SK-N-DZ (cell line): ENCODE data around the gene DNAJC5.

ENCODE experiments used
- DNase-seq: peaks from one replicate; pipeline ENCODE4 v3.0.0-alpha.2; 2015; ENCODE audit warnings: low spot score
- small RNA-seq, 2 experiments: library from RNA; depleted of rRNA; stranded (forward); fragments of <200 nt; gene quantifications; one replicate each; pipeline ENCODE3, GENCODE V24; 2014

Gene DNAJC5

GRCh38 chr20:63979557-63980316 lies 84.8 kb downstream of the DNAJC5 start, which contains the start of gene SAMD10:
TSS of gene SAMD10 (minus strand) at chr20:63979642. CDS start at chr20:63979467, 175 bp downstream.
- DNase-seq, result peak; percentile 75

- DNase-seq, result no peak
Measured at GRCh38 chr20:63980317-63980805, 85.4 kb downstream of the DNAJC5 start.

GRCh38 chr20:63980806-63981728 lies 86.1 kb downstream of the DNAJC5 start, which contains the start of gene PRPF6:
TSS of gene PRPF6 (plus strand) at chr20:63981132. CDS start at chr20:63981246, 114 bp downstream.
- DNase-seq, result peak; percentile 99

- DNase-seq, result no peak
Measured at GRCh38 chr20:63982937-63983336, 88.0 kb downstream of the DNAJC5 start.

Small RNA genes lying within 50 kb of the gene (small RNA-seq; reads per million reads assigned to genes)
- gene MIR647 (0 to 0.03 reads per million in 2 experiments), gene MIR941-2 (0 reads per million in 2 experiments), gene MIR941-4 (0 reads per million in 2 experiments), gene MIR941-5 (0.03 to 0.04 reads per million in 2 experiments), gene RNU1-134P (0.16 to 1.1 reads per million in 2 experiments)
